Fibroblast of villous mesenchyme (primary cell): ENCODE results near the gene SCN1A. TPM values are rescaled to one million over a fixed set of nuclear protein-coding genes. Genes with fewer than 3 reads are reported as not detected.
"Not testable (repeated sequence)": the region's sequence is repeated elsewhere in the genome, so short reads cannot be mapped to it uniquely, and the experiment has no call there.

Experiments used
- DNase-seq: peaks from one replicate; pipeline ENCODE4 v3.0.0-alpha.2; 2010; ENCODE audit warnings: low read depth
- H3K4me3 ChIP-seq: 2 replicates; pipeline ENCODE4 v1.5.1; 2011; ENCODE audit warnings: low read depth, mild to moderate bottlenecking, low read length
- total RNA-seq: library from RNA; depleted of rRNA; stranded (reverse); fragments of >200 nt; gene quantifications from 2 replicates; pipeline ENCODE4 v1.2.3, GENCODE V29; 2012
- TF ChIP-seq, protein P1 (sequence below): IDR thresholded peaks from 2 replicates; pipeline ENCODE4 v1.5.1; 2012; ENCODE audit warnings: low read depth, mild to moderate bottlenecking, low read length; ENCODE audit not compliant: insufficient read depth

Gene SCN1A
- total RNA-seq, 1 donor, result not detected

DNA sequence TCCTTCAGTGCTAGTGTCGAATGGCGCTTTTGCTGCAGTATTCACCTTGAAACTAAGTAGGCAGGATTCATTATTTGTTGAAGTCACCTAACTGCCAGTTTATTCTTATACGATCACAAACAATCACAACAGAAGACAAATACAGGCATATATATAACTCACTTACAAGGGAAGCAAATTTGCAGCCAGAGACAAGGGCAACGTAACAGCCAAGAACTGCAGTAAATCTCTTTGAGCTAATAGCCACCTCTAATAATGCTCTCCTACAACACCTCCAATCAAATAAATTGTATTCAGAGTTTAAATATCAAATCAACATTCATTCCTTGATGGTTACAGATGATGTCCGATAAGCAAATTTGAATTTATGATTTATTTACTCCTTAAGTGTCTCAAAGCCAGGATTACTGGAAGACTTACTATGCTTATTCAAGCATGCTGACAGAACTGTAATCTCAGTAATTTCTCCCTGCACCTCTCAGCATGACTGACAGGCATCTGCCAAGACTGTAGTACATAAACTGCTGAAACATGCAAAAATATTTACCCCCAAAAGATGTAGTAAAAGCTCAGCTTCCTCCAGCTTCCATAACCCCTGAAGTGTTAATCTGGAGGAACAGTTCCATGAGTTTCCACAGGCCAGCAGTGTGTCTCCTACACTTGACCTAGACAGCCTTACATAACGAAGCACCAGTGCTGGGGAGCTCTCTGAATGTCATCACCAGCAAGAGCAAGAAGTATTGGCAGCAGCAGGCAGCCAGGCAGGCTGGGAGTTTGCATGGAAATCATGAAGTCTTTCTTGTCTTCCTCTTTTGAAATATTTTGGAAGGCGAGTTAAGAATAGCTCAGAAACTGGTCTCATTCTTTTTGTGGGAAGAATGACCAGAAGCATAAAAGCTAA, 20.9 kb upstream of the SCN1A start:
- no peak overlapping the region for H3K4me3 ChIP-seq
- TF ChIP-seq, protein P1, sequence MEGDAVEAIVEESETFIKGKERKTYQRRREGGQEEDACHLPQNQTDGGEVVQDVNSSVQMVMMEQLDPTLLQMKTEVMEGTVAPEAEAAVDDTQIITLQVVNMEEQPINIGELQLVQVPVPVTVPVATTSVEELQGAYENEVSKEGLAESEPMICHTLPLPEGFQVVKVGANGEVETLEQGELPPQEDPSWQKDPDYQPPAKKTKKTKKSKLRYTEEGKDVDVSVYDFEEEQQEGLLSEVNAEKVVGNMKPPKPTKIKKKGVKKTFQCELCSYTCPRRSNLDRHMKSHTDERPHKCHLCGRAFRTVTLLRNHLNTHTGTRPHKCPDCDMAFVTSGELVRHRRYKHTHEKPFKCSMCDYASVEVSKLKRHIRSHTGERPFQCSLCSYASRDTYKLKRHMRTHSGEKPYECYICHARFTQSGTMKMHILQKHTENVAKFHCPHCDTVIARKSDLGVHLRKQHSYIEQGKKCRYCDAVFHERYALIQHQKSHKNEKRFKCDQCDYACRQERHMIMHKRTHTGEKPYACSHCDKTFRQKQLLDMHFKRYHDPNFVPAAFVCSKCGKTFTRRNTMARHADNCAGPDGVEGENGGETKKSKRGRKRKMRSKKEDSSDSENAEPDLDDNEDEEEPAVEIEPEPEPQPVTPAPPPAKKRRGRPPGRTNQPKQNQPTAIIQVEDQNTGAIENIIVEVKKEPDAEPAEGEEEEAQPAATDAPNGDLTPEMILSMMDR, result no peak
- DNase-seq, result no peak

DNA sequence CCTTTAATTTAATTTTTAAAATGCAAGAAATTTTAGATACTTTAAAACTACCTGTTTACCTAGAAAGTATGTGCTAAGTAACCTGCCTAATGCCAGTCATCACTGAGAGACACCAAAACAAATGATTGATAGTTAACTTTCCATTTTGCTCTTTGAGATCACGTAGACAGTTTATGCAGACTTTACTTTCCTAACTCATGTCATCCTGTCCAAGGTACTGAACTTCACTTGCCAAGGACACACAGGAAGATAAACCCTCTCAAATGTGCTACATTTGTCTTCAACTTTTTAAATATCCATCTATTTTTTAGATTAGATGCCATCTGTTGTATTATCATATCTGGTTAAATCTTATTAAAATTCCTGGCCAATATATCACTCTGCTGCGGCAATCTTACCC, 20.1 kb upstream of the SCN1A start:
- no peak overlapping the region for H3K4me3 ChIP-seq
- TF ChIP-seq, protein P1, result no peak
- no peak for DNase-seq

DNA sequence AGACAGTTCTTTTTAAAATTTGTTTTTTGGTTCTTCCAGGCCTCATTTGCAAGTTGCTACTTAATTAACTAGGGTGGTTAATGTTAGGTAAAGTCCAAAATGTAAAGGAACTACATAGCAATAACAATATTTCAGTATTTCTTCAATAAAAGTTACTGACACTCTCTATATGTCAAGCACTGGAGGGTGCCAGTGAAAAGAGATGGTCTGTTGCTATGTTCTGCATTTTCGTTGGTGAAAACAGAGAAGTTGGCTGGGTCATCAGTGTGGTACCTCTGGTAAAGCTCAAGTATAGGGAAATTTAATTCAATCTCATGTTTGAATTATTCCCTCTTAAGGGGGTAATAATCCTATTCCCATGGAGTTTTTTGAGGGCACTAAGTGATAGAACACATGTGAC, 16.3 kb upstream of the SCN1A start:
- no peak overlapping the region for H3K4me3 ChIP-seq
- TF ChIP-seq, protein P1, result no peak
- DNase-seq, result no peak

DNA sequence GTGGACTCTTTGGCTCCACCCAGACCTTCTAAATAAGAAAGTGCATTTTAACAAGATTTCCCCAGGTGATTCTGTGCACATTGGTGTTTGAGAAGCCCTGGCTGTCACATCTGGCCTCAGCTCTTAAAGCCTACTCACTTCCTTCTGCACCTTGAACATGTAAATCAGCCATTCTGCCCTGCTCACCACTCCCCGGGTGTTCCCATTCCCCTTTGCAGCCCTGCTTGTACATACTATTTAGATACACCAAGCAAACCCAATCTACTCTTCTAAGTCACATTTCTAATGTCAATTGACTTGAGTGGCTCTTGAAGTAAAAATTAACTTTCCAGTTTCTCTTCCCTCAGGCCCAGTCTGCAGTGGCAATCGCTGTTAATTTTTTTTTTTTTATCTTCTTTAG, 13.1 kb upstream of the SCN1A start:
- no peak for DNase-seq
- no peak overlapping the region for H3K4me3 ChIP-seq
- TF ChIP-seq, protein P1, result no peak

GRCh38 chr2:166140475-166140874, 12.7 kb upstream of the SCN1A start:
- TF ChIP-seq, protein P1, result no peak
- H3K4me3 ChIP-seq, result no peak overlapping the region
- no peak for DNase-seq

GRCh38 chr2:166139479-166139878, 11.7 kb upstream of the SCN1A start:
- H3K4me3 ChIP-seq, DNase-seq: not testable (repeated sequence)

- TF ChIP-seq, protein P1, result no peak
- H3K4me3 ChIP-seq, result no peak overlapping the region
- no peak for DNase-seq
These were observed 10.8 kb upstream of the SCN1A start for GRCh38 chr2:166138667-166139066.
